Ishikawa (cell line): ENCODE measurements around the gene MARCOL.

Experiments used
- CEBPB ChIP-seq: IDR thresholded peaks from 2 replicates; pipeline ENCODE4 v1.6.1; 2012
- CREB1 ChIP-seq: IDR thresholded peaks from 2 replicates; pipeline ENCODE4 v1.6.1; 2012; ENCODE audit warnings: low read depth
- EGR1 ChIP-seq: IDR thresholded peaks from 2 replicates; pipeline ENCODE4 v1.6.1; 2012
- EP300 ChIP-seq: IDR thresholded peaks from 2 replicates; pipeline ENCODE4 v1.6.1; 2012; ENCODE audit warnings: borderline replicate concordance
- FOXM1 ChIP-seq: IDR thresholded peaks from 2 replicates; pipeline ENCODE4 v1.6.1; 2012; ENCODE audit warnings: low read depth, borderline replicate concordance
- MAX ChIP-seq: IDR thresholded peaks from 2 replicates; pipeline ENCODE4 v1.6.1; 2012
- NFIC ChIP-seq: IDR thresholded peaks from 2 replicates; pipeline ENCODE4 v1.6.1; 2012
- RAD21 ChIP-seq: IDR thresholded peaks from 2 replicates; pipeline ENCODE4 v1.6.1; 2012; ENCODE audit warnings: low read depth
- REST ChIP-seq: IDR thresholded peaks from 2 replicates; pipeline ENCODE4 v1.6.1; 2012; ENCODE audit warnings: low read depth, mild to moderate bottlenecking
- TAF1 ChIP-seq: IDR thresholded peaks from 2 replicates; pipeline ENCODE4 v1.6.1; 2012; ENCODE audit warnings: low read depth, mild to moderate bottlenecking
- TCF12 ChIP-seq: IDR thresholded peaks from 2 replicates; pipeline ENCODE4 v1.6.1; 2012; ENCODE audit warnings: low read depth
- TEAD4 ChIP-seq: IDR thresholded peaks from 2 replicates; pipeline ENCODE4 v1.6.1; 2012
- USF1 ChIP-seq: IDR thresholded peaks from 2 replicates; pipeline ENCODE4 v1.6.1; 2012
- YY1 ChIP-seq: IDR thresholded peaks from 2 replicates; pipeline ENCODE4 v1.6.1; 2012; ENCODE audit warnings: low read depth
- ZBTB7A ChIP-seq: IDR thresholded peaks from 2 replicates; pipeline ENCODE4 v1.6.1; 2012; ENCODE audit warnings: low read depth

Gene MARCOL

GRCh38 chr5:148238418-148238794 lies at the start of gene MARCOL:
MARCOL (plus strand) TSS chr5:148238525; CDS start chr5:148238598, 73 bp downstream.
- no peak for TF ChIP-seq YY1
- no peak for TF ChIP-seq REST
- TF ChIP-seq CREB1: no peak
- no peak for TF ChIP-seq EGR1
- no peak for TF ChIP-seq TAF1
- TF ChIP-seq NFIC: no peak
- no peak for TF ChIP-seq TEAD4
- no peak for TF ChIP-seq USF1
- no peak for TF ChIP-seq MAX

- no peak for TF ChIP-seq ZBTB7A
Observed at GRCh38 chr5:148191010-148191409, 47.3 kb upstream of the MARCOL start.

- TF ChIP-seq TAF1 (no peak), ZBTB7A (no peak), YY1 (no peak), REST (no peak), TCF12 (no peak), FOXM1 (no peak), EP300 (no peak), CREB1 (no peak), EGR1 (no peak), TEAD4 (no peak), NFIC (no peak), USF1 (no peak), MAX (no peak), RAD21 (no peak)
Observed at GRCh38 chr5:148193202-148193601, 45.1 kb upstream of the MARCOL start.

- TF ChIP-seq RAD21 (no peak), TCF12 (no peak), MAX (no peak), EGR1 (no peak), FOXM1 (no peak), TEAD4 (no peak), ZBTB7A (no peak), REST (no peak), CREB1 (no peak), CEBPB (no peak)
Observed at GRCh38 chr5:148201151-148201550, 37.2 kb upstream of the MARCOL start.

GRCh38 chr5:148202531-148203203 lies 35.7 kb upstream of the MARCOL start, which contains the start of gene SPINK6:
SPINK6 (plus strand) TSS chr5:148203042; CDS start chr5:148203097, 55 bp downstream.
- TF ChIP-seq CREB1: no peak
- no peak for TF ChIP-seq MAX
- no peak for TF ChIP-seq YY1
- TF ChIP-seq TCF12: no peak
- TF ChIP-seq CEBPB: no peak
- TF ChIP-seq FOXM1: no peak
- TF ChIP-seq NFIC: no peak
- no peak for TF ChIP-seq TAF1
- no peak for TF ChIP-seq ZBTB7A
- TF ChIP-seq REST: no peak
- TF ChIP-seq TEAD4: no peak
- no peak for TF ChIP-seq EP300
- no peak for TF ChIP-seq RAD21
- TF ChIP-seq EGR1: no peak
- TF ChIP-seq USF1: no peak
